Naive thymus-derived CD4-positive, alpha-beta T cell (primary cell): ENCODE measurements around the gene CDH13. TPM values are rescaled to one million over a fixed set of nuclear protein-coding genes. Genes with fewer than 3 reads are reported as not detected.
A peak's percentile ranks its signal among the peaks of the same experiment; 100 is the strongest.

Experiments used
- ATAC-seq: fragments of 150-1000 bp; cut with Tn5 transposase; 2 replicates; pipeline ENCODE4 v1.10.0; 2021; ENCODE audit warnings: mild to moderate bottlenecking, moderate library complexity
- CTCF ChIA-PET: fragments of 350-600 bp; sonication (Branson Sonifier 250); formaldehyde crosslinking; loops from one replicate; lab custom pipeline; 2021; ENCODE audit warnings: antibody characterized with exemption; lab: Charles Lee
- POLR2A ChIA-PET: fragments of 350-600 bp; sonication (Branson Sonifier 250); formaldehyde crosslinking; loops from one replicate; lab custom pipeline; 2021; ENCODE audit warnings: antibody characterized with exemption, inconsistent platforms; lab: Charles Lee
- DNase-seq, 9 donors: peaks; one replicate each; pipeline versions ENCODE4 v3.0.0 to v3.0.0-alpha.2; 2020 to 2022; ENCODE audit warnings: mixed read lengths in 1 of 9
- H3K27ac ChIP-seq: one replicate; pipeline ENCODE4 v1.7.0; 2013; ENCODE audit warnings: mild to moderate bottlenecking, low read depth, low read length, moderate library complexity
- H3K27me3 ChIP-seq, 2 donors: one replicate each; pipeline ENCODE4 v1.7.0; 2013; ENCODE audit warnings: low read length in 2 of 2, mild to moderate bottlenecking in 2 of 2, moderate library complexity in 2 of 2; ENCODE audit not compliant: control insufficient read depth in 2 of 2, insufficient read depth in 2 of 2
- H3K36me3 ChIP-seq, 3 experiments: 1 replicate in 2 of 3; 2 replicates in 1 of 3; pipeline ENCODE4 v1.7.0; 2013; ENCODE audit warnings: low read length in 3 of 3, mild to moderate bottlenecking in 3 of 3, moderate library complexity in 1 of 3; ENCODE audit not compliant: insufficient read depth in 3 of 3, control insufficient read depth in 2 of 3
- H3K4me1 ChIP-seq, 2 donors: one replicate each; pipeline ENCODE4 v1.7.0; 2013; ENCODE audit warnings: low read length in 2 of 2, mild to moderate bottlenecking in 2 of 2, moderate library complexity in 1 of 2; ENCODE audit not compliant: control insufficient read depth in 2 of 2, insufficient read depth in 2 of 2
- H3K4me3 ChIP-seq: 2 replicates; pipeline ENCODE4 v1.7.0; 2013; ENCODE audit warnings: mild to moderate bottlenecking, low read length
- H3K9me3 ChIP-seq, 3 experiments: 1 replicate in 2 of 3; 2 replicates in 1 of 3; pipeline ENCODE4 v1.7.0; 2013; ENCODE audit warnings: low read length in 3 of 3; ENCODE audit not compliant: control insufficient read depth in 2 of 3
- H3K27ac Mint-ChIP-seq, 9 donors: one replicate each; pipeline ENCODE4 v1.8.0; 2020 to 2022; ENCODE audit warnings: mixed read lengths in 9 of 9, mild to moderate bottlenecking in 8 of 9, moderate library complexity in 5 of 9, inconsistent platforms in 2 of 9
- H3K27me3 Mint-ChIP-seq, 5 donors: one replicate each; pipeline ENCODE4 v1.8.0; 2021 to 2022; ENCODE audit warnings: mixed read lengths in 5 of 5, mild to moderate bottlenecking in 1 of 5
- H3K36me3 Mint-ChIP-seq, 5 donors: one replicate each; pipeline ENCODE4 v1.8.0; 2020 to 2022; ENCODE audit warnings: mixed read lengths in 5 of 5, mild to moderate bottlenecking in 3 of 5, inconsistent platforms in 1 of 5
- H3K4me1 Mint-ChIP-seq, 7 donors: one replicate each; pipeline ENCODE4 v1.8.0; 2020 to 2022; ENCODE audit warnings: mixed read lengths in 7 of 7, mild to moderate bottlenecking in 3 of 7, inconsistent platforms in 1 of 7
- H3K4me3 Mint-ChIP-seq, 10 donors: one replicate each; pipeline ENCODE4 v1.8.0; 2020 to 2022; ENCODE audit warnings: mild to moderate bottlenecking in 10 of 10, mixed read lengths in 10 of 10, moderate library complexity in 6 of 10, inconsistent platforms in 2 of 10
- H3K9me3 Mint-ChIP-seq, 11 donors: one replicate each; pipeline ENCODE4 v1.8.0; 2020 to 2022; ENCODE audit warnings: mixed read lengths in 11 of 11, mild to moderate bottlenecking in 4 of 11, inconsistent platforms in 1 of 11, moderate library complexity in 1 of 11
- intact Hi-C, 2 donors: fragments of 100-400 bp; cut with micrococcal nuclease; formaldehyde crosslinking; loops; one replicate each; pipeline ENCODE4 v1.15.1; 2023
- polyA plus RNA-seq, 2 donors: library from polyadenylated mRNA; unstranded; fragments of 300-500 nt; fragmentation: Illumina TruSeq; gene quantifications; one replicate each; pipeline ENCODE4 v1.2.3, GENCODE V29; 2021
- total RNA-seq, 6 experiments: library from RNA in 5 of 6; stranded (reverse) in 5 of 6; gene quantifications; 1 replicate in 5 of 6; 2 replicates in 1 of 6; pipeline ENCODE4 v1.2.3 and lab custom pipeline; 2021 to 2026

CDH13 gene
- total and polyA plus RNA-seq, 7 experiments from 2014 or later: not detected

DNA sequence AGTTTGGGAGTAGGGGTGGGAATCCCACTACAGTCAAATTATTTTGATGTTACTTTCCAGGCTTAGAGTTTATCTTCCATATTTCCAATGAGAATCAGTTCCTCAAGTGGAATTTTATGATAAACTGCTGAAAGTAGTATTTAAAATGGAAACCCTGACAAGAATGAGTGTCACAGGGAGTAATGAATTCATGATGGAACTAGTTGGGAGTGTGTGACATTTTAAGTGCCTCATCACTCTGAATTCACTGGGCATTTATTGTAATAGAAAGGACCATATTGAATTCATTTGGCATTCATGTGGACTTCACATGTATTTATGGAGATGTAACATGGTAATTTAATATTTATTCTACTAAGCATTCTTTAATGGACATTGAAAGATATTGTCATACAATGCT is 320.9 kb downstream of the CDH13 start:
- peaks cover 0 to 11% of the 10 kb centered on the region in 2 donors for H3K4me1 ChIP-seq
- H3K36me3 ChIP-seq: no peaks in the 10 kb centered on the region
- H3K27ac ChIP-seq: no peak overlapping the region
- Mint-ChIP-seq H3K9me3 (peaks cover 0 to 13% (median 3%) of the 10 kb centered on the region in 11 donors), H3K27ac (no peak overlapping the region), H3K4me3 (no peak overlapping the region), H3K27me3 (peaks cover 0 to 4% (median 0%) of the 10 kb centered on the region in 5 donors), H3K36me3 (no peaks in the 10 kb centered on the region), H3K4me1 (peaks cover 0 to 10% (median 0%) of the 10 kb centered on the region in 7 donors)
- H3K4me3 ChIP-seq: no peak overlapping the region
- no peak for ATAC-seq
- no peaks in the 10 kb centered on the region for H3K9me3 ChIP-seq
- H3K27me3 ChIP-seq: no peaks in the 10 kb centered on the region
- DNase-seq: no peak
- ChIA-PET POLR2A (no interaction called here), CTCF (no interaction called here)
- intact Hi-C loops: no loop called here

DNA sequence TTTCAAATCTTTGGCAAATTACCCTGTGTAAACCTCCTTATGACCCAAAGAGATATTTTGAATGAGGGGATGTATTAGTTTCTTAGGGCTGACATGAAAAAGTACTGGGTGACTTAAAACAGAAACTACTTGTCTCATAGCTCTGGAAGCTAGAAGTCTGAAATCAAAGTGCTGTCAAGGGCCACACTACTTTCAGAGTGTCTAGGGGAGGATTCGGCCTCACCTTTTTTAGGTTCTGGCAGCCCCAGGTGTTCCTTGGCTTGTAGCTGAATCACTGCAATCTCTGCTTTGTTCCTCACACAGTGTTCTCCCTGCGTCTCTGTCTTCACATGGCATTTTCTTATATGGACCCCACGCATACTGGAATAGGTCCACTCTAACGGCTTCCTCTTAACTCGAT is 322.2 kb downstream of the CDH13 start:
- Histone ChIP-seq H3K27me3 (no peaks in the 10 kb centered on the region), H3K9me3 (no peaks in the 10 kb centered on the region), H3K4me3 (no peak overlapping the region), H3K36me3 (no peaks in the 10 kb centered on the region), H3K4me1 (peaks cover 0 to 11% of the 10 kb centered on the region in 2 donors), H3K27ac (no peak overlapping the region)
- Mint-ChIP-seq H3K36me3 (no peaks in the 10 kb centered on the region), H3K4me1 (peaks cover 0 to 10% (median 0%) of the 10 kb centered on the region in 7 donors), H3K9me3 (peaks cover 0 to 13% (median 2%) of the 10 kb centered on the region in 11 donors), H3K4me3 (no peak overlapping the region), H3K27ac (no peak overlapping the region), H3K27me3 (peaks cover 0 to 5% (median 0%) of the 10 kb centered on the region in 5 donors)
- ATAC-seq (no peak), DNase-seq (no peak)
- intact Hi-C loops: no loop called here
- ChIA-PET POLR2A (no interaction called here), CTCF (no interaction called here)

- ChIA-PET CTCF (no interaction called here), POLR2A (no interaction called here)
- Histone ChIP-seq H3K36me3 (no peaks in the 10 kb centered on the region), H3K4me1 (no peaks in the 10 kb centered on the region), H3K9me3 (no peaks in the 10 kb centered on the region), H3K27me3 (no peaks in the 10 kb centered on the region), H3K4me3 (no peak overlapping the region), H3K27ac (no peak overlapping the region)
- Mint-ChIP-seq H3K36me3 (no peaks in the 10 kb centered on the region), H3K4me1 (peaks cover 0 to 2% (median 0%) of the 10 kb centered on the region in 7 donors), H3K27ac (no peak overlapping the region), H3K27me3 (peaks cover 0 to 14% (median 4%) of the 10 kb centered on the region in 5 donors), H3K4me3 (no peak overlapping the region), H3K9me3 (peaks cover 0 to 8% (median 0%) of the 10 kb centered on the region in 11 donors)
- DNase-seq: no peak
- no peak for ATAC-seq
- intact Hi-C loops: no loop called here
Measured at GRCh38 chr16:82953517-82953916, 326.7 kb downstream of the CDH13 start.

- DNase-seq: no peak
- ChIA-PET CTCF (no interaction called here), POLR2A (no interaction called here)
- peaks cover 0 to 14% (median 4%) of the 10 kb centered on the region in 5 donors for H3K27me3 Mint-ChIP-seq
- H3K4me1 Mint-ChIP-seq: peaks cover 0 to 2% (median 0%) of the 10 kb centered on the region in 7 donors
- H3K9me3 Mint-ChIP-seq: peaks cover 0 to 8% (median 2%) of the 10 kb centered on the region in 11 donors
- Histone ChIP-seq H3K36me3 (no peaks in the 10 kb centered on the region), H3K4me3 (no peak overlapping the region), H3K27me3 (no peaks in the 10 kb centered on the region), H3K9me3 (no peaks in the 10 kb centered on the region), H3K4me1 (no peaks in the 10 kb centered on the region), H3K27ac (no peak overlapping the region)
- no peak overlapping the region for H3K4me3 Mint-ChIP-seq
- no peak overlapping the region for H3K27ac Mint-ChIP-seq
- no peaks in the 10 kb centered on the region for H3K36me3 Mint-ChIP-seq
- intact Hi-C loops: no loop called here
- no peak for ATAC-seq
Measured at GRCh38 chr16:82954224-82954929, 327.6 kb downstream of the CDH13 start.

DNA sequence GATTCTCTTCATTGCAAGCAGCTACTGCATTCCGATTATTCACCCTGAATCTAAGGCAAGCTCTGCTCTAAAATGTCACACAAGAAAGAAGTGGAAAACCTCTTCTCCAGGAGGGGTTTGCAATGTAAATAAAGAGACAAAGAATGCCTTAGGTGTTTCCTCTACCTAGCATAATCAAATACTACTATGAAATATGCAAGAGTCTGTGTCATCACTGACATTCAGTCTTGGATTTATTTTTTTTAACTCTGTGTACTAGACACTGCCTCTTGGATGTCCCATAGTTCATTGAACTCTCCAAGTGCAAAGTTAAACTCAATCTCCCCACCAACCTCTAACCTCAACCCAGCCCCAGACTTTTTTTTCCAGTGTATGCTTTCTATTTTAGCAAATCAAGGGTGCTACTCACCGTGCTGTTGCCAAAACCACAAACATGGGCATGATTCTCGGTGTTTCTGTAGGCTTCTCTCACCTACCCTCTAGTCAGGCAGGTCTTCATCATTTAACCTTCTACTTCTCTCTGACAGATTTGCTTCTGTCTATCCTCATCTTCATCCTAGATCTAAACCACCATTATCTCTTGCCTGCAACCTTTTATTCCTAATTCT is 329.1 kb downstream of the CDH13 start:
- DNase-seq (no peak), ATAC-seq (peak; percentile 14)
- no peaks in the 10 kb centered on the region for H3K4me1 ChIP-seq
- H3K27ac Mint-ChIP-seq: no peak overlapping the region
- peaks cover 0 to 17% (median 4%) of the 10 kb centered on the region in 5 donors for H3K27me3 Mint-ChIP-seq
- no peaks in the 10 kb centered on the region for H3K9me3 ChIP-seq
- H3K4me1 Mint-ChIP-seq: peaks cover 0 to 2% (median 0%) of the 10 kb centered on the region in 7 donors
- peaks cover 0 to 4% (median 0%) of the 10 kb centered on the region in 5 donors for H3K36me3 Mint-ChIP-seq
- H3K27ac ChIP-seq: no peak overlapping the region
- ChIA-PET POLR2A (no interaction called here), CTCF (no interaction called here)
- H3K36me3 ChIP-seq: no peaks in the 10 kb centered on the region
- no peak overlapping the region for H3K4me3 Mint-ChIP-seq
- no peak overlapping the region for H3K4me3 ChIP-seq
- H3K27me3 ChIP-seq: no peaks in the 10 kb centered on the region
- H3K9me3 Mint-ChIP-seq: peaks cover 0 to 9% (median 2%) of the 10 kb centered on the region in 11 donors
- intact Hi-C loops: no loop called here

DNA sequence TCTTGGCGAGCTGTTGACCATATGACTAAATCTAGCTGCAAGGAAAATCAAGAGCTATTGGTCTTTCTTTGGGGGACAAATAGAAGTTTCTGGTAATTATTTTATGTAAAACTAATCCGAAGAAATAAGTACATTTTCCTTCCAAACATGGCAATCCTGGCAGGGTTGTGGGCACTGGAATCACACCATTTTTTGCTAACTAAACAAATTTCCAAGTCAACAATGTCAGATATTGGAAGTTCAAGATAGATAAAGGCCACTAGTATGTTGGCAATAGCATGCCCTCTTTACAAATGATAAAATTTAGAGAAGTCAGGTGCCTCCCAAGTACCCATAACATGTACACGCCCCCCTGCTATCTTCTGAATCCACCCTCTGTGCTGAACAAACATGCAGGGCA is 330.4 kb downstream of the CDH13 start:
- POLR2A ChIA-PET: no interaction called here
- H3K9me3 ChIP-seq: no peaks in the 10 kb centered on the region
- no peak overlapping the region for H3K27ac Mint-ChIP-seq

More for the DNA sequence above, 330.4 kb downstream of the CDH13 start:
- H3K36me3 ChIP-seq: no peaks in the 10 kb centered on the region
- no peaks in the 10 kb centered on the region for H3K4me1 ChIP-seq
- Mint-ChIP-seq H3K4me3 (no peak overlapping the region), H3K4me1 (peaks cover 0 to 2% (median 0%) of the 10 kb centered on the region in 7 donors), H3K9me3 (peaks cover 0 to 9% (median 2%) of the 10 kb centered on the region in 11 donors), H3K27me3 (peaks cover 0 to 17% (median 4%) of the 10 kb centered on the region in 5 donors), H3K36me3 (peaks cover 0 to 4% (median 0%) of the 10 kb centered on the region in 5 donors)
- no peak overlapping the region for H3K4me3 ChIP-seq
- ATAC-seq: no peak
- CTCF ChIA-PET: no interaction called here
- H3K27ac ChIP-seq: no peak overlapping the region
- H3K27me3 ChIP-seq: no peaks in the 10 kb centered on the region
- no peak for DNase-seq
- intact Hi-C loops: no loop called here
